GM18951 (cell line): Measurements from ENCODE around the gene PARG.
"Not testable (repeated sequence)": the region's sequence is repeated elsewhere in the genome, so short reads cannot be mapped to it uniquely, and the experiment has no call there.

Experiments used
- POLR2A ChIP-seq: IDR thresholded peaks from 4 replicates; pipeline ENCODE4 v1.6.1; 2011; ENCODE audit warnings: mild to moderate bottlenecking; ENCODE audit not compliant: insufficient read length, insufficient read depth; ENCODE audit errors: extremely low read depth
- in situ Hi-C: fragments of 300-500 bp; cut with MboI; formaldehyde crosslinking; loops from one replicate; pipeline ENCODE4 v1.12.0; 2022; ENCODE audit warnings: low sequenced_read_pairs, mixed read lengths, inconsistent platforms; ENCODE audit not compliant: unreplicated experiment

Gene PARG

GRCh38 chr10:49791100-49791499, 150.7 kb downstream of the PARG start:
- TF ChIP-seq POLR2A, result no peak
- in situ Hi-C loops, result no loop called here

- no peak for TF ChIP-seq POLR2A
- in situ Hi-C loops, result no loop called here
These were observed 157.1 kb downstream of the PARG start for GRCh38 chr10:49784681-49785080.

- in situ Hi-C loops, result no loop called here
- TF ChIP-seq POLR2A, result no peak
These were observed 158.2 kb downstream of the PARG start for GRCh38 chr10:49783645-49784044.

- in situ Hi-C loops, result no loop called here
- no peak for TF ChIP-seq POLR2A
These were observed 160.6 kb downstream of the PARG start for GRCh38 chr10:49781247-49781646.

GRCh38 chr10:49778197-49778596, 163.6 kb downstream of the PARG start:
- TF ChIP-seq POLR2A, result no peak
- in situ Hi-C loops, result no loop called here

- TF ChIP-seq POLR2A, result no peak
- in situ Hi-C loops, result no loop called here
These were observed 165.0 kb downstream of the PARG start for GRCh38 chr10:49776851-49777250.

GRCh38 chr10:49775014-49775413, 166.8 kb downstream of the PARG start:
- no peak for TF ChIP-seq POLR2A
- in situ Hi-C loops, result no loop called here

- in situ Hi-C loops, result not testable (repeated sequence)
These were observed 168.9 kb downstream of the PARG start for GRCh38 chr10:49772944-49773343.

GRCh38 chr10:49771046-49771445, 170.8 kb downstream of the PARG start:
- in situ Hi-C loops, result not testable (repeated sequence)

- no peak for TF ChIP-seq POLR2A
- in situ Hi-C loops, result no loop called here
These were observed 172.1 kb downstream of the PARG start for GRCh38 chr10:49769692-49770091.

GRCh38 chr10:49768731-49769130, 173.1 kb downstream of the PARG start:
- in situ Hi-C loops, result no loop called here
- no peak for TF ChIP-seq POLR2A

GRCh38 chr10:49768329-49768728, 173.5 kb downstream of the PARG start:
- no peak for TF ChIP-seq POLR2A
- in situ Hi-C loops, result no loop called here
